ENCODE measurements around the gene QKI.
"Not testable (repeated sequence)": the region's sequence is repeated elsewhere in the genome, so short reads cannot be mapped to it uniquely, and the experiment has no call there.

The QKI gene

GRCh38 chr6:163414946-163415619 is 565 bp downstream of the QKI start:
- DNase-seq (ENCODE audit: low read depth in 2 of 2): no peak

- DNase-seq (ENCODE audit: low read depth in 2 of 2): no peak
These were observed 1.4 kb downstream of the QKI start for GRCh38 chr6:163415620-163416556.

GRCh38 chr6:163416557-163417253 is 2.2 kb downstream of the QKI start:
- no peak for DNase-seq (ENCODE audit: low read depth in 2 of 2)

GRCh38 chr6:163417595-163417994 is 3.1 kb downstream of the QKI start:
- no peak for DNase-seq (ENCODE audit: low read depth in 2 of 2)

GRCh38 chr6:163418311-163419029 is 4.0 kb downstream of the QKI start:
- DNase-seq (ENCODE audit: low read depth in 2 of 2): no peak

- no peak for DNase-seq (ENCODE audit: low read depth in 2 of 2)
These were observed 5.1 kb downstream of the QKI start for GRCh38 chr6:163419413-163420288.

GRCh38 chr6:163420289-163420614 is 5.7 kb downstream of the QKI start:
- no peak for DNase-seq (ENCODE audit: low read depth in 2 of 2)

- no peak for DNase-seq (ENCODE audit: low read depth in 2 of 2)
These were observed 8.0 kb downstream of the QKI start for GRCh38 chr6:163422550-163422949.

- no peak for DNase-seq (ENCODE audit: low read depth in 2 of 2)
These were observed 9.2 kb downstream of the QKI start for GRCh38 chr6:163423696-163424095.

GRCh38 chr6:163427498-163428254 is 13.2 kb downstream of the QKI start:
- no peak for DNase-seq (ENCODE audit: low read depth in 2 of 2)

- no peak for DNase-seq (ENCODE audit: low read depth in 2 of 2)
These were observed 13.9 kb downstream of the QKI start for GRCh38 chr6:163428373-163428772.

- no peak for DNase-seq (ENCODE audit: low read depth in 2 of 2)
These were observed 15.4 kb downstream of the QKI start for GRCh38 chr6:163429858-163430448.

GRCh38 chr6:163432300-163432699 is 17.8 kb downstream of the QKI start:
- DNase-seq (ENCODE audit: low read depth in 2 of 2): no peak

- DNase-seq (ENCODE audit: low read depth in 2 of 2): not testable (repeated sequence)
These were observed 19.0 kb downstream of the QKI start for GRCh38 chr6:163433486-163433885.

GRCh38 chr6:163435023-163435422 is 20.5 kb downstream of the QKI start:
- DNase-seq (ENCODE audit: low read depth in 2 of 2): no peak

- DNase-seq (ENCODE audit: low read depth in 2 of 2): no peak
These were observed 22.3 kb downstream of the QKI start for GRCh38 chr6:163436843-163437242.

- DNase-seq (ENCODE audit: low read depth in 2 of 2): no peak
These were observed 22.9 kb downstream of the QKI start for GRCh38 chr6:163437466-163437865.

GRCh38 chr6:163438298-163438939 is 23.9 kb downstream of the QKI start:
- DNase-seq (ENCODE audit: low read depth in 2 of 2): no peak

- DNase-seq (ENCODE audit: low read depth in 2 of 2): peak in 1 of 2 experiments; percentile 4
These were observed 24.4 kb downstream of the QKI start for GRCh38 chr6:163438940-163439335.
